HG02571 (cell line): ENCODE data around the gene ZNF154.

ENCODE experiments used
- ATAC-seq: cut with Tn5 transposase; IDR thresholded peaks from one replicate; pipeline ENCODE4 v1.9.1; 2021; ENCODE audit warnings: mild to moderate bottlenecking, moderate library complexity; ENCODE audit not compliant: unreplicated experiment

ZNF154 gene

GRCh38 chr19:57682226-57682766 lies 26.7 kb downstream of the ZNF154 start:
- ATAC-seq, result no peak

GRCh38 chr19:57675881-57676280 lies 33.1 kb downstream of the ZNF154 start:
- ATAC-seq, result no peak

- no peak for ATAC-seq
Measured at GRCh38 chr19:57672466-57672865, 36.5 kb downstream of the ZNF154 start.

DNA sequence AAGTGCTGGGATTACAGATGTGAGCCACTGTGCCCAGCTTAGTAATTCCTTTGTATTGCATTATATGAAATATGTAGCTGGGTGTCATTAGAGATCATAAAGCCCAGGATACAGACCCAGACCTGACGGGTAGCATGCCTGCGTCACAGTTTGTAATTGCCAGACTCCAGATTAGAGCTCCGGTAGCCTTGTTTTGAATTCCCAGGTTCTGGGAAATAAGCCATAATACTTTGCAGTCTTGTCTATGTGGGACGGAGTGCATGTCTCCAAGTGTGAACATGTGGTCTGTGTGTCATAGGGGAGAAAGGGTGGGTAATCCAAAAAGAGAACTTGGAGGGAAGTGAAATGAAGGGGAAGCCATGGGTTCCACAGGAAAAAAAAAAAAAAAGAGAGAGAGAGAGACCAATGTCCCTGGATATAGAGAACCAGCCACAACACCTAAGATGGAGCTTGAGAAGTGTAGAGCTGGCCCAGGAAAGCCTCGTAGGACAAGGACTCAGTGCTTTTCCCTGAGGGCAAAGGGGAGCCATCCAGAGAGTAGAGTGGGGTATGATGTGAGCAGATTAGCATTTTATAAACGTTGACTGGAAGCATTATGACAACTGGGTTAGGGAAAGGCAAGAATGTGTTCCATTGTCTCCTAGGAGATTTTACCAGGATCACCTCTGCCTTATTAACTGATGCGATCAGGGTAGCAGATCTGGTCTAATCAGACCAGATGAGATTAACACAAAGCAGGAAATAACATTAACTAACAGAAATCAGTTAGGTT lies 37.7 kb downstream of the ZNF154 start:
- ATAC-seq, result no peak

- no peak for ATAC-seq
Measured at GRCh38 chr19:57668635-57669034, 40.4 kb downstream of the ZNF154 start, which contains the start of gene ZSCAN4. Gene ZSCAN4, plus strand, starts transcription at chr19:57668935. Its CDS starts 7,211 bp downstream, at chr19:57676146.

DNA sequence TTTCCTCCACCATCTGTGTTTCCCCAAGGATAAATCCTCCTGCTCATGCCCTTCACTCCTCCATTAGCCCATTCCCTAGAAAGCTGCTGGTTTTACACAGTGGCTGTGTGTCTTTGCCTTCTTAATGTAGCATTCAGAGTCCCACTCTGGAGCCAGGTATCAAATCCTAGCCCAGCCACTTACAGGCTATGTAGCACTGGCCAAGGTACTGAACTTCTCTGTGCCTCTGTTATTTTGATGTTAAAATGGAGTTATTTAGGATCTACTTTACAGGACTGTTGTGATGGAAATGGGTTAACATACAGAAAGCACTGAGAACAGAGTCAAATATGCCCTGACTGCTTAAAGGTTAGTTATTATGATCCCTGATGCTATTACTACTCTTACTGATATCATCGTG lies 41.8 kb downstream of the ZNF154 start:
- no peak for ATAC-seq

DNA sequence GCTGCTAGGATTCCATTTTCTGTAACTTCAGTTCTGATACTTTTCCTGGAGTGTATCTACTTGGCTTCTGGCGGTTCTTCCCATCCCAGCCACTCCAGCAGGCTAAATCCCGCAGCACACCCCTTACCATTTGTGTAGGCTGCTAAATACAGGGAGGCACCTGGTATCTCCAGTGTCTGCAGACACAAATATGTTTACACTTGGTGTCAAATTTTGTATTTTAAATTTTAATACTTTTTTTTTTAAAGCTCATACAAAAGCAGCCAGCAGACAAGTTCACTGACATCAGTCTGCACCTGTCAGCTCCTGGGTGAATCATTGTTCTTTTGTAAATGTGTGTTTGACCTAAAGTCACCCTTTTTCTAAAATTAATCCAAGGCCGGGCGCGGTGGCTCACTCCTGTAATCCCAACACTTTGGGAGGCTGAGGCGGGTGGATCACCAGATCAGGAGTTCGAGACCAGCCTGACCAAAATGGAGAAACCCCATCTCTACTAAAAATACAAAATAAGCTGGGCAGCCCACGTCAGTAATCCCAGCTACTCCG lies 43.7 kb downstream of the ZNF154 start:
- ATAC-seq, result no peak

DNA sequence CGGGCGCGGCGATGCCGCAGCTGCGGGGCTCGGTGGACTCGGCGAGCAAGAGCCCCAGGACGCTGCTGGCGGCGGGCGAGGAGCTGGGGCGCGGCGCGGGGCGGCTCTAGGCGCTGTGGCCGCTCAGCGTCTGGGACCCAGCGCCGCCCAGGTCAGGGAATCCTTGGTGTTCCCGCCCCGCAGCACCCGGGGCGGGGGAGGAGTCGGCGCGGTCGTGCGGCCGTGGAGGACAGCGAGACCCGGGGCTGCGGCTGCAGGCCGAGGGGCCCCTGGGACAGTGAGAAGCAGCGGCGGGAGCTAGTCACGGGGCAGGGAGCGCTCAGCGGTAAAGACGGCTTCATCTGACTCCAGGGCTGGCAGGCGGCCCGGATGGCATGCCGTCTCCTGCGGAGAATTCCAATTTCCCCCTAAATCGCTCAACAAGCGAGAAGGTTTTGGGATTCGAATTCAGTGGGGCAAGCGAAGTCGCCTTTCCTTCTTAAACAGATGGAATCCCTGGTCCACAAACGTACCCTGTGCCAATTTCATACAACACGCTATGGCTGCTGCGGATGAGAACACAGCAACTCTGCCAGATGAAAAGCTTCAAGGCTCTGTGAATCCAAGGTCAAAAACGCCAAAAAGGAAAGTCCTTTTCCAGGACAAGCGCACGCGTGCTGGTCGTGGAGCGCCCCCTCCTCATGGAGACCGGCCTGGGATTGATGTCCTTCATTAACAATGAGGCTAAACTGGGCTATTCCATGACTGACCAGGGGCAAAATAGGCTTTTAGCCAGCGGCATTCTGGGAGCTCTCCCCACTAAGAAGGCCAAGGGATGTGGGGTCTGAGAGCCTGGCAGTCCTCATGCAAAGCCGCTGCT lies 44.5 kb downstream of the ZNF154 start:
- no peak for ATAC-seq

DNA sequence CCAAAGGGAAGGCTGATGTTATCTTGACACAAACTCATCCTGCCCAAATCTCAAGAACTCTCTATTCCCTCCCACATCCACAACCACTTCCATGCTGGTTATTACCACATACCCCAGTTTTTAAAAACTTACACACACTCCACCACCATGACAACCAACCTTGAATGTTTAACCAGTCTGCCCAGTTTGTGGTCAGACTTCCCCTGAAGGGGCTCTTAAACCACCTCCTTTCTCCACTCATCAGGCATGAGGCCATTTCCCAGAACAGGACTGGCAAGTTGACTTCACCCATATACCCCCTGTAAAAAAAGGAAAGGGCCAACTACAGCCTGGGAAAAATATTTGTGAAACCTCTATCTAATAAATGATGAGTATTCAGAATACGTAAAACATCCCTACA lies 52.7 kb downstream of the ZNF154 start:
- no peak for ATAC-seq

GRCh38 chr19:57655443-57655842 lies 53.6 kb downstream of the ZNF154 start:
- no peak for ATAC-seq

- ATAC-seq, result no peak
Measured at GRCh38 chr19:57653689-57654088, 55.3 kb downstream of the ZNF154 start.

DNA sequence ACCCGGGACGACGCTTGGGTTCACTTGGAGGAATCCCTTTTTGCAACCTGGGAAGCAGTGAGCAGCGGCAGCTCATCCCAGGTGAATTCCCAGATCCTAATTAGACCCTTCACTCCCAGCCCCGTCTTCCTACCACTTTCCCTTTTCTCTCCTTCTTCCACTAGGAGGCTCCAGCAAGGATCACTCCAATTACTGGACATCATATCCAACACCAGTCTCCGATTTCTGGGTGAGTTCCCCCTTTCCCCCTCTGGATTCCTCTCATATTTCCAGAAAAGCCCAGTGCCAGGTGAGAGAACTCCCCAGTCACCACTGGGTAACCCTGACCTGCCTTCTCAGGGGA lies 57.4 kb downstream of the ZNF154 start:
- no peak for ATAC-seq

DNA sequence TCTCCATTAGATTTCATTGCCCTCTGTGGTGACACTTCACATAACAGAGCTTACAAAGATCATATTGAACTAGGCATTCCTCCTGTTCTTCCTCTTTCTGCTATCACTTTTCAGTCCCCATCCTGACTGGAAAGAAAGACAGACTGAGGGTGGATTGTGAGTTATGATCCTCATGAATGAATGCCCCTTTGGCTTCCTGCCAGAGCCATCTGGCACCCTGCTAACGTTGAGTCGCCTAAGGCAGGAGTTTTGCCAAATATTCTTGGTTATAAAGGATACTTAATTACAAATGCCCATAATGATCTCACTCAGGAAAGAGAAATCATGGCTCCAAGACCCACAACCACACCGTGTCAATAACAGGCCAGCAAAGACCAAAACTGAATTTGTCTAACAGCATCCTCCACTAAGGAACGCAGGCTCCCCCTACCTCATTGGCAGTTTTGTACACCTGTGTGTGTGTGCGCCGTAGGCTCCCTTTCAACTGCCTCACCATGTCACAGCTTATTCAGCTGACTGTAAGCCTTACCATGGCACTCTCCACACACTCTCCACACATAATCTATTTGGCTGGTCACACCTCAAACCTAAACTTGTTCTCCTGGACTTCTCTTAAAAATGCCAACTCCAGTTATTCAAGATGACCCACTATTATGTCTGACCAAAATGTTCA lies 60.5 kb downstream of the ZNF154 start:
- ATAC-seq, result no peak
